ENCODE measurements around the gene GUCY1A2. TPM values are rescaled to one million over a fixed set of nuclear protein-coding genes. Genes with fewer than 3 reads are reported as not detected.

The GUCY1A2 gene
- total RNA-seq, 1 experiment from 2014 or later, result not detected

DNA sequence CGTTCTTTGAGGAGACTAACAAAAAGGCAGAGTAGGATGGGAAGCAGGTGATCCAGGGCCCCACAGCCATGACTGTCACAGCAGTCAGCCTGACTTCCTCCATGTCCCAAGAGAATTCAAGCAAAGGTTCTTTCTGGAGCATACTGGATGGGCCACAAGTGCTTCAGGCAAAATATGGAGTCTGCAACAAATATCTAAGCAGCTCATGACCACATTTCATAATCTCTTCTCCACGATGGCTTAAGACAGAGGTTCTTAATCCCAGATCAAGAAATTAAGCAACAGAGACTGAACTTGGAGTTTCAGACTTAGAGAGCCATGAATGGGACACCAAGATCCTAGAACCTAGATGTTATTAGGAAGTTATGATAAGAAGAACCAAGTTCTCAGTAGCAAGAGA is 31.6 kb downstream of the GUCY1A2 start:
- no peaks in the 10 kb centered on the region for H3K36me3 ChIP-seq (ENCODE audit: low read depth, low read length)
- no TSS peak for BruUV-seq (replicated peaks)
- H3K79me2 ChIP-seq (ENCODE audit: low read length), result no peaks in the 10 kb centered on the region
- DNase-seq (no peak), ATAC-seq (peak; percentile 17)
- CTCF ChIA-PET, result no interaction called here
- H4K20me1 ChIP-seq (ENCODE audit: low read length), result no peaks in the 10 kb centered on the region
- H3K4me3 ChIP-seq (ENCODE audit: low read length), result no peak overlapping the region
- H3K9me3 ChIP-seq (ENCODE audit: low read length), result no peaks in the 10 kb centered on the region
- no peaks in the 10 kb centered on the region for H3K9me2 ChIP-seq (replicated peaks; ENCODE audit: low read length)
- intact Hi-C loops (cut with micrococcal nuclease), result no loop called here
- H3K4me1 ChIP-seq (ENCODE audit: insufficient read depth, low read length), result peaks cover 23% of the 10 kb centered on the region; the same call in 1 of the 2 replicates
- H3K27ac ChIP-seq (ENCODE audit: low read length), result no peak overlapping the region
- no peak overlapping the region for H3K4me2 ChIP-seq (ENCODE audit: low read length)
- H3F3A ChIP-seq (ENCODE audit: low read length, unreplicated experiment), result no peaks in the 10 kb centered on the region
- TF ChIP-seq CTCF (conservative IDR thresholded peaks at IDR 0.05; ENCODE audit: low read depth, low read length) (no peak), EZH2 (IDR thresholded peaks at IDR 0.05; ENCODE audit: low read length, unreplicated experiment) (no peak), EZH2phosphoT487 (IDR thresholded peaks at IDR 0.05; ENCODE audit: borderline replicate concordance, low read length) (no peak)
- POLR2A ChIA-PET (ENCODE audit: unreplicated experiment), result no interaction called here
- no peak overlapping the region for H2AFZ ChIP-seq (ENCODE audit: low read length)
- H3K9ac ChIP-seq (ENCODE audit: low read length), result no peak overlapping the region
- H3K27me3 ChIP-seq (ENCODE audit: low read length), result no peaks in the 10 kb centered on the region

DNA sequence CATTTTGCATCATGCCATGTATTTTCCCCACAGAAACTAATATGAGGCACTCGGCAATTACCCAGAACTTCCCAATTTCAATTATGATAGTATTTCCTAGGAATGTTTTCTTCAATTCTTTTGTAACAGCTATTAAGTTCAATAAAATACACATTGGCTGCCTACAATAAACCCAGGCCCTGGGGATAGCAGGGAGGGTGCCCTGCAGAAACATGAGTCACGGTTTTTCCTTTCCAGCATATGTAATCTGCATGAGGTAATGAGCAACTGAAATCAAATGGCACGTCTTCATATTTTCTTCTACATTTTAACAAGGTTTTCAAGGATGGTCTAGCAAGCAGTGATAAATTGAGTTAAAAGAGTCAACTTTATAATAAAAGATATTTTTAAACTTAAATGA is 32.0 kb downstream of the GUCY1A2 start:
- H3K4me2 ChIP-seq (ENCODE audit: low read length), result no peak overlapping the region
- BruUV-seq (replicated peaks), result no TSS peak
- DNase-seq (peak; percentile 69), ATAC-seq (peak; percentile 88)
- H3K9me2 ChIP-seq (replicated peaks; ENCODE audit: low read length), result no peaks in the 10 kb centered on the region
- ChIA-PET CTCF (no interaction called here), POLR2A (ENCODE audit: unreplicated experiment) (no interaction called here)
- H4K20me1 ChIP-seq (ENCODE audit: low read length), result no peaks in the 10 kb centered on the region
- no peak overlapping the region for H3K27ac ChIP-seq (ENCODE audit: low read length)
- intact Hi-C loops (cut with micrococcal nuclease), result no loop called here
- H2AFZ ChIP-seq (ENCODE audit: low read length), result no peak overlapping the region
- H3K9ac ChIP-seq (ENCODE audit: low read length), result no peak overlapping the region
- H3K27me3 ChIP-seq (ENCODE audit: low read length), result no peaks in the 10 kb centered on the region
- H3F3A ChIP-seq (ENCODE audit: low read length, unreplicated experiment), result no peaks in the 10 kb centered on the region
- H3K36me3 ChIP-seq (ENCODE audit: low read depth, low read length), result no peaks in the 10 kb centered on the region
- H3K4me1 ChIP-seq (ENCODE audit: insufficient read depth, low read length), result peaks cover 23% of the 10 kb centered on the region; the same call in 1 of the 2 replicates
- TF ChIP-seq EZH2 (IDR thresholded peaks at IDR 0.05; ENCODE audit: low read length, unreplicated experiment) (no peak), CTCF (conservative IDR thresholded peaks at IDR 0.05; ENCODE audit: low read depth, low read length) (no peak), EZH2phosphoT487 (IDR thresholded peaks at IDR 0.05; ENCODE audit: borderline replicate concordance, low read length) (no peak)
- no peak overlapping the region for H3K4me3 ChIP-seq (ENCODE audit: low read length)
- no peaks in the 10 kb centered on the region for H3K9me3 ChIP-seq (ENCODE audit: low read length)
- no peaks in the 10 kb centered on the region for H3K79me2 ChIP-seq (ENCODE audit: low read length)

DNA sequence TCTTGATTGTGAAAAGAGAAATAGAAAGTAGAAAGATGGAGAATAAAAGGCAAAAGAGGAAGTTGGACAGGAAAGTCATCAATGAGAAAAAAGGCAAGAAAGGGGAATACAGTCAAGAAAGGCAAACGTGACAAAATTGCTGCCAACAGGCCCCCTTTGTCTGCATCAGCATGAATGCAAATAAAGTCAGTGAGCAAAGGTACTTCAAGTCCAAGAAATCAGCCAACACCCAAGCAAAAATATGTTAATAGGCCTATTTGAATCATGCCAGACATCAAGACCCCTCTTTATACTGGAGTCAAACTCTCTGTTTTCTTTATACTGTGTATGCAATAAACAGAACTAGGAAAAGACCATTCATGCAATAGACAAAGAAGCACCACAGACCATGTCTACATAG is 34.3 kb downstream of the GUCY1A2 start:
- ChIA-PET POLR2A (ENCODE audit: unreplicated experiment) (no interaction called here), CTCF (no interaction called here)
- Histone ChIP-seq H3K27me3 (ENCODE audit: low read length) (no peaks in the 10 kb centered on the region), H3K36me3 (ENCODE audit: low read depth, low read length) (no peaks in the 10 kb centered on the region), H3K9ac (ENCODE audit: low read length) (no peak overlapping the region), H4K20me1 (ENCODE audit: low read length) (no peaks in the 10 kb centered on the region), H3K4me3 (ENCODE audit: low read length) (no peak overlapping the region), H2AFZ (ENCODE audit: low read length) (no peak overlapping the region), H3K9me2 (replicated peaks; ENCODE audit: low read length) (no peaks in the 10 kb centered on the region), H3K4me1 (ENCODE audit: insufficient read depth, low read length) (peaks cover 18% of the 10 kb centered on the region; the same call in 1 of the 2 replicates), H3K79me2 (ENCODE audit: low read length) (no peaks in the 10 kb centered on the region), H3K27ac (ENCODE audit: low read length) (no peak overlapping the region), H3K4me2 (ENCODE audit: low read length) (no peak overlapping the region), H3K9me3 (ENCODE audit: low read length) (no peaks in the 10 kb centered on the region), H3F3A (ENCODE audit: low read length, unreplicated experiment) (no peaks in the 10 kb centered on the region)
- no peak for DNase-seq
- ATAC-seq, result no peak
- TF ChIP-seq CTCF (conservative IDR thresholded peaks at IDR 0.05; ENCODE audit: low read depth, low read length), result no peak
- no peak for TF ChIP-seq EZH2 (IDR thresholded peaks at IDR 0.05; ENCODE audit: low read length, unreplicated experiment)
- TF ChIP-seq EZH2phosphoT487 (IDR thresholded peaks at IDR 0.05; ENCODE audit: borderline replicate concordance, low read length), result no peak
- BruUV-seq (replicated peaks), result no TSS peak
- intact Hi-C loops (cut with micrococcal nuclease), result no loop called here
